H9 (cell line): ENCODE data around the gene GPR183. TPM values are rescaled to one million over a fixed set of nuclear protein-coding genes. Genes with fewer than 3 reads are reported as not detected.
A peak's percentile ranks its signal among the peaks of the same experiment; 100 is the strongest.

ENCODE experiments used
- DNase-seq: peaks from one replicate; pipeline ENCODE4 v3.0.0-alpha.2; 2017
- H2AFZ ChIP-seq: one replicate; pipeline ENCODE4 v1.6.1; 2013; ENCODE audit warnings: mild to moderate bottlenecking, low read length, control low read depth, moderate library complexity
- H2AK5ac ChIP-seq: 2 replicates; pipeline ENCODE4 v1.6.1; 2013; ENCODE audit warnings: low read length, control low read depth, mixed read lengths; ENCODE audit not compliant: insufficient read length
- H2BK120ac ChIP-seq: one replicate; pipeline ENCODE4 v1.6.1; 2013; ENCODE audit warnings: low read depth, mild to moderate bottlenecking, low read length, control low read depth, inconsistent platforms; ENCODE audit not compliant: poor library complexity, severe bottlenecking
- H2BK12ac ChIP-seq: 2 replicates; pipeline ENCODE4 v1.6.1; 2013; ENCODE audit warnings: low read length, control low read depth, mixed read lengths, low read depth; ENCODE audit not compliant: insufficient read length
- H2BK15ac ChIP-seq: 2 replicates; pipeline ENCODE4 v1.6.1; 2013; ENCODE audit warnings: low read depth, low read length, control low read depth
- H2BK20ac ChIP-seq: one replicate; pipeline ENCODE4 v1.6.1; 2013; ENCODE audit warnings: low read depth, mild to moderate bottlenecking, low read length, control low read depth, inconsistent platforms; ENCODE audit not compliant: poor library complexity, severe bottlenecking
- H2BK5ac ChIP-seq: 2 replicates; pipeline ENCODE4 v1.6.1; 2013; ENCODE audit warnings: low read length, control low read depth, mixed read lengths; ENCODE audit not compliant: insufficient read length
- H3K14ac ChIP-seq: 2 replicates; pipeline ENCODE4 v1.6.1; 2013; ENCODE audit warnings: low read length, control low read depth; ENCODE audit not compliant: insufficient read depth
- H3K18ac ChIP-seq: 2 replicates; pipeline ENCODE4 v1.6.1; 2013; ENCODE audit warnings: low read depth, mild to moderate bottlenecking, mixed read lengths, low read length, control low read depth; ENCODE audit not compliant: insufficient read length
- H3K23ac ChIP-seq: 2 replicates; pipeline ENCODE4 v1.6.1; 2013; ENCODE audit warnings: low read length, control low read depth, mixed read lengths, low read depth; ENCODE audit not compliant: insufficient read length
- H3K23me2 ChIP-seq: 2 replicates; pipeline ENCODE4 v1.6.1; 2013; ENCODE audit warnings: low read depth, mild to moderate bottlenecking, mixed read lengths, low read length, control low read depth; ENCODE audit not compliant: insufficient read length, poor library complexity, severe bottlenecking
- H3K27ac ChIP-seq: 2 replicates; pipeline ENCODE4 v1.5.1; 2013; ENCODE audit warnings: low read length, control low read depth, mixed read lengths, low read depth; ENCODE audit not compliant: insufficient read length
- H3K27me3 ChIP-seq: 2 replicates; pipeline ENCODE4 v1.6.1; 2013; ENCODE audit warnings: low read length, control low read depth, inconsistent platforms; ENCODE audit not compliant: insufficient read depth
- H3K4ac ChIP-seq: 2 replicates; pipeline ENCODE4 v1.6.1; 2013; ENCODE audit warnings: low read depth, mild to moderate bottlenecking, control low read depth, inconsistent platforms, low read length, moderate library complexity
- H3K4me1 ChIP-seq: 2 replicates; pipeline ENCODE4 v1.6.1; 2013; ENCODE audit warnings: low read length, control low read depth, inconsistent platforms; ENCODE audit not compliant: insufficient read depth
- H3K4me2 ChIP-seq: 2 replicates; pipeline ENCODE4 v1.6.1; 2013; ENCODE audit warnings: low read length, control low read depth, mixed read lengths; ENCODE audit not compliant: insufficient read length, insufficient read depth
- H3K56ac ChIP-seq: 2 replicates; pipeline ENCODE4 v1.6.1; 2013; ENCODE audit warnings: low read depth, mild to moderate bottlenecking, mixed read lengths, low read length, control low read depth; ENCODE audit not compliant: insufficient read length
- H3K79me1 ChIP-seq: 2 replicates; pipeline ENCODE4 v1.6.1; 2013; ENCODE audit warnings: low read depth, mild to moderate bottlenecking, moderate library complexity, low read length, control low read depth, inconsistent platforms; ENCODE audit not compliant: insufficient read depth, poor library complexity, severe bottlenecking
- H3K79me2 ChIP-seq: 2 replicates; pipeline ENCODE4 v1.6.1; 2013; ENCODE audit warnings: low read length, control low read depth, inconsistent platforms; ENCODE audit not compliant: insufficient read depth
- H3K9ac ChIP-seq: 2 replicates; pipeline ENCODE4 v1.6.1; 2013; ENCODE audit warnings: low read length, control low read depth, mixed read lengths; ENCODE audit not compliant: insufficient read length; ENCODE audit errors: extremely low read depth
- H3K9me3 ChIP-seq: one replicate; pipeline ENCODE4 v1.6.1; 2013; ENCODE audit warnings: low read depth, low read length, inconsistent platforms; ENCODE audit not compliant: control insufficient read depth
- H3T11ph ChIP-seq: one replicate; pipeline ENCODE4 v1.6.1; 2013; ENCODE audit warnings: mild to moderate bottlenecking, low read length, control low read depth, inconsistent platforms
- H4K20me1 ChIP-seq: one replicate; pipeline ENCODE4 v1.6.1; 2013; ENCODE audit not compliant: control insufficient read depth, insufficient read length, insufficient read depth
- H4K5ac ChIP-seq: 2 replicates; pipeline ENCODE4 v1.6.1; 2013; ENCODE audit warnings: low read depth, mild to moderate bottlenecking, mixed read lengths, low read length, control low read depth; ENCODE audit not compliant: insufficient read length
- H4K8ac ChIP-seq: replicated peaks from 2 replicates; pipeline ENCODE4 v1.6.1; 2013; ENCODE audit warnings: low read length, control low read depth, mixed read lengths, low read depth; ENCODE audit not compliant: insufficient read length
- H4K91ac ChIP-seq: 2 replicates; pipeline ENCODE4 v1.6.1; 2013; ENCODE audit warnings: low read depth, mild to moderate bottlenecking, moderate library complexity, mixed read lengths, low read length, control low read depth; ENCODE audit not compliant: insufficient read length
- H3K27ac Mint-ChIP-seq, 3 experiments: 2 replicates in 2 of 3; 3 replicates in 1 of 3; pipeline ENCODE4 v1.8.0; 2020 to 2021; ENCODE audit warnings: mixed read lengths in 3 of 3, mild to moderate bottlenecking in 1 of 3, moderate library complexity in 1 of 3
- H3K27me3 Mint-ChIP-seq: 2 replicates; pipeline ENCODE4 v1.8.0; 2021; ENCODE audit warnings: low read depth, mild to moderate bottlenecking, moderate library complexity, mixed read lengths
- H3K36me3 Mint-ChIP-seq, 3 experiments: 2 replicates in 2 of 3; 3 replicates in 1 of 3; pipeline ENCODE4 v1.8.0; 2020 to 2021; ENCODE audit warnings: low read depth in 3 of 3, mixed read lengths in 3 of 3; ENCODE audit not compliant: insufficient read depth in 1 of 3
- H3K4me1 Mint-ChIP-seq, 2 experiments: 2 replicates each; pipeline ENCODE4 v1.8.0; 2020; ENCODE audit warnings: mixed read lengths in 2 of 2
- H3K4me3 Mint-ChIP-seq, 2 experiments: 2 replicates in 1 of 2; 3 replicates in 1 of 2; pipeline ENCODE4 v1.8.0; 2020 to 2021; ENCODE audit warnings: mild to moderate bottlenecking in 2 of 2, mixed read lengths in 2 of 2, moderate library complexity in 1 of 2
- H3K9me3 Mint-ChIP-seq, 2 experiments: 2 replicates in 1 of 2; 3 replicates in 1 of 2; pipeline ENCODE4 v1.8.0; 2020; ENCODE audit warnings: mild to moderate bottlenecking in 2 of 2, mixed read lengths in 2 of 2, moderate library complexity in 1 of 2
- CTCF ChIP-seq: fragments of 200-600 bp; sonication (generic); conservative IDR thresholded peaks from 3 replicates; pipeline ENCODE4 v1.8.0; 2021; ENCODE audit warnings: antibody characterized with exemption, mild to moderate bottlenecking
- WGBS: extraction: QIAGEN DNeasy Blood & Tissue Kit; methylation state at CpG from one replicate; pipeline ENCODE4 v1.1.7; 2013; ENCODE audit warnings: missing lambda C conversion rate, low lambda C conversion rate, mixed read lengths; ENCODE audit not compliant: insufficient read length; ENCODE audit errors: extremely low coverage; 5-methylcytosine and 5-hydroxymethylcytosine counted together
- total RNA-seq: library from RNA; stranded (reverse); gene quantifications from 2 replicates; pipeline ENCODE4 v1.2.1, GENCODE V29; 2021

Gene GPR183
- total RNA-seq, 1 experiment from 2014 or later: not detected

GRCh38 chr13:99287551-99287950, 19.6 kb downstream of the GPR183 start:
- Histone ChIP-seq H3K79me1 (no peaks in the 10 kb centered on the region), H3K27me3 (no peaks in the 10 kb centered on the region), H2BK120ac (no peak overlapping the region), H2BK12ac (no peak overlapping the region), H3K79me2 (no peaks in the 10 kb centered on the region), H3K14ac (no peak overlapping the region), H3K4me2 (no peak overlapping the region), H3K9ac (no peak overlapping the region), H2BK15ac (no peak overlapping the region), H4K5ac (no peak overlapping the region), H4K91ac (no peak overlapping the region), H3K56ac (no peak overlapping the region), H2AFZ (no peak overlapping the region), H3K27ac (no peak overlapping the region), H2AK5ac (no peak overlapping the region), H3K23me2 (no peaks in the 10 kb centered on the region), H3K23ac (no peak overlapping the region), H3K9me3 (no peaks in the 10 kb centered on the region), H3T11ph (no peak overlapping the region), H4K20me1 (no peaks in the 10 kb centered on the region), H2BK5ac (no peak overlapping the region), H3K18ac (no peak overlapping the region), H2BK20ac (no peak overlapping the region), H3K4me1 (no peaks in the 10 kb centered on the region), H4K8ac (no peak overlapping the region), H3K4ac (no peak overlapping the region)
- no peak for TF ChIP-seq CTCF
- WGBS: no CpG with 5 or more reads among the region's 4 CpGs
- Mint-ChIP-seq H3K27ac (peak overlapping the region in 2 of 3 experiments; percentile 45 to 87; a peak in 3 of 7 replicates), H3K9me3 (no peaks in the 10 kb centered on the region), H3K4me1 (peaks cover 0 to 5% of the 10 kb centered on the region in 2 experiments; a peak in 1 of 4 replicates), H3K4me3 (no peak overlapping the region), H3K36me3 (peaks cover 0 to 2% (median 0%) of the 10 kb centered on the region in 3 experiments; a peak in 2 of 7 replicates), H3K27me3 (no peaks in the 10 kb centered on the region)
- DNase-seq: no peak
